Neural progenitor cell (in vitro differentiated cells): ENCODE results near the gene AIF1. TPM values are rescaled to one million over a fixed set of nuclear protein-coding genes. Genes with fewer than 3 reads are reported as not detected.

Experiments used
- DNase-seq: peaks from one replicate; pipeline ENCODE4 v3.0.0-alpha.2; 2016; ENCODE audit warnings: low spot score
- H2AFZ ChIP-seq: fragments of 200-600 bp; sonication (generic); replicated peaks from 2 replicates; pipeline ENCODE4 v1.6.1; 2016; ENCODE audit warnings: antibody characterized with exemption
- H3F3A ChIP-seq: fragments of 200-600 bp; sonication (generic); 2 replicates; pipeline ENCODE4 v1.6.1; 2016; ENCODE audit warnings: antibody characterized with exemption, low read depth
- H3K27ac ChIP-seq: fragments of 200-600 bp; sonication (generic); 2 replicates; pipeline ENCODE4 v1.5.1; 2016; ENCODE audit warnings: mild to moderate bottlenecking
- H3K27me3 ChIP-seq: fragments of 200-600 bp; sonication (generic); 2 replicates; pipeline ENCODE4 v1.6.1; 2016; ENCODE audit warnings: mild to moderate bottlenecking, moderate library complexity
- H3K36me3 ChIP-seq: fragments of 200-600 bp; sonication (generic); 2 replicates; pipeline ENCODE4 v1.5.1; 2016
- H3K4me1 ChIP-seq: fragments of 200-600 bp; sonication (generic); 2 replicates; pipeline ENCODE4 v1.6.1; 2016; ENCODE audit warnings: mixed run types
- H3K4me2 ChIP-seq: fragments of 200-600 bp; sonication (generic); 2 replicates; pipeline ENCODE4 v1.6.1; 2016
- H3K4me3 ChIP-seq: fragments of 200-600 bp; sonication (generic); 2 replicates; pipeline ENCODE4 v1.5.1; 2016
- H3K79me2 ChIP-seq: fragments of 200-600 bp; sonication (generic); 2 replicates; pipeline ENCODE4 v1.6.1; 2016; ENCODE audit warnings: low read depth
- H3K9ac ChIP-seq: fragments of 200-600 bp; sonication (generic); 2 replicates; pipeline ENCODE4 v1.6.1; 2016
- H3K9me3 ChIP-seq: fragments of 200-600 bp; sonication (generic); 2 replicates; pipeline ENCODE4 v1.5.1; 2016; ENCODE audit warnings: low read depth
- H4K20me1 ChIP-seq: fragments of 200-600 bp; sonication (generic); 2 replicates; pipeline ENCODE4 v1.6.1; 2016; ENCODE audit warnings: low read depth
- H3K27ac Mint-ChIP-seq: 3 replicates; pipeline ENCODE4 v1.8.0; 2021; ENCODE audit warnings: mixed read lengths
- H3K27me3 Mint-ChIP-seq: 2 replicates; pipeline ENCODE4 v1.8.0; 2022; ENCODE audit warnings: low read depth, mild to moderate bottlenecking, inconsistent platforms, moderate library complexity, mixed read lengths; ENCODE audit not compliant: insufficient read depth
- H3K36me3 Mint-ChIP-seq: 3 replicates; pipeline ENCODE4 v1.8.0; 2021; ENCODE audit warnings: mixed read lengths
- H3K4me1 Mint-ChIP-seq: 3 replicates; pipeline ENCODE4 v1.8.0; 2021; ENCODE audit warnings: mixed read lengths
- H3K4me3 Mint-ChIP-seq: 3 replicates; pipeline ENCODE4 v1.8.0; 2021; ENCODE audit warnings: mild to moderate bottlenecking, moderate library complexity, mixed read lengths
- H3K9me3 Mint-ChIP-seq: 3 replicates; pipeline ENCODE4 v1.8.0; 2020; ENCODE audit warnings: mixed read lengths
- EZH2 ChIP-seq: fragments of 200-600 bp; sonication (generic); IDR thresholded peaks from 2 replicates; pipeline ENCODE4 v1.6.1; 2017; ENCODE audit warnings: antibody characterized with exemption, mild to moderate bottlenecking, moderate library complexity
- EZH2phosphoT487 ChIP-seq: fragments of 200-600 bp; sonication (generic); IDR thresholded peaks from 2 replicates; pipeline ENCODE4 v1.6.1; 2017; ENCODE audit warnings: antibody characterized with exemption
- total RNA-seq: library from RNA; depleted of rRNA; stranded (reverse); fragments of >200 nt; gene quantifications from 2 replicates; pipeline ENCODE4 v1.2.3, GENCODE V29; 2015; ENCODE audit warnings: low replicate concordance
- TF ChIP-seq, protein P1 (sequence below): fragments of 200-600 bp; sonication (generic); IDR thresholded peaks from 2 replicates; pipeline ENCODE4 v1.5.1; 2017; ENCODE audit warnings: antibody characterized with exemption, mild to moderate bottlenecking

Gene AIF1
- total RNA-seq, 1 donor from 2014 or later, result not detected

DNA sequence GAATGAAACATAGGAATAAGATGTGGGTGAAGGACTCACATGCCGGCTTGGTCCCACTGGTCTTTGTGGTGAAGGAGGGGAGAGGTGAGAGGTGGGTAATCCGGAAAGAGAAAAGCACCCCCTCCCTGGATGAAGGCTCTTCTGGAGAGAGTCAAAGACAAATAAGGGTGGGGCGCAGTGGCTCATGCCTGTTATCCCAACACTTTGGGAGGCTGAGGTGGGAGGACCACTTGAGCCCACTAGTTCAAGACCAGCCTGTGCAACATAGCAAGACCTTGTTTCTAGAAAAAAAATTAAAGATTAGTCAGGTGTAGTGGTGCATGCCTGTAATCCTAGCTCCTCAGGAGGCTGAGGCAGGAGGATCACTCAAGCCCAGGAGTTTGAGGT, 35.9 kb upstream of the AIF1 start:
- TF ChIP-seq EZH2 (no peak), EZH2phosphoT487 (no peak)
- TF ChIP-seq, protein P1, sequence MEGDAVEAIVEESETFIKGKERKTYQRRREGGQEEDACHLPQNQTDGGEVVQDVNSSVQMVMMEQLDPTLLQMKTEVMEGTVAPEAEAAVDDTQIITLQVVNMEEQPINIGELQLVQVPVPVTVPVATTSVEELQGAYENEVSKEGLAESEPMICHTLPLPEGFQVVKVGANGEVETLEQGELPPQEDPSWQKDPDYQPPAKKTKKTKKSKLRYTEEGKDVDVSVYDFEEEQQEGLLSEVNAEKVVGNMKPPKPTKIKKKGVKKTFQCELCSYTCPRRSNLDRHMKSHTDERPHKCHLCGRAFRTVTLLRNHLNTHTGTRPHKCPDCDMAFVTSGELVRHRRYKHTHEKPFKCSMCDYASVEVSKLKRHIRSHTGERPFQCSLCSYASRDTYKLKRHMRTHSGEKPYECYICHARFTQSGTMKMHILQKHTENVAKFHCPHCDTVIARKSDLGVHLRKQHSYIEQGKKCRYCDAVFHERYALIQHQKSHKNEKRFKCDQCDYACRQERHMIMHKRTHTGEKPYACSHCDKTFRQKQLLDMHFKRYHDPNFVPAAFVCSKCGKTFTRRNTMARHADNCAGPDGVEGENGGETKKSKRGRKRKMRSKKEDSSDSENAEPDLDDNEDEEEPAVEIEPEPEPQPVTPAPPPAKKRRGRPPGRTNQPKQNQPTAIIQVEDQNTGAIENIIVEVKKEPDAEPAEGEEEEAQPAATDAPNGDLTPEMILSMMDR, result no peak
- Histone ChIP-seq H3K4me3 (no peak overlapping the region), H4K20me1 (no peaks in the 10 kb centered on the region), H3K4me2 (no peak overlapping the region), H3K9ac (no peak overlapping the region), H2AFZ (no peak overlapping the region), H3K79me2 (no peaks in the 10 kb centered on the region), H3K4me1 (peaks cover 11% of the 10 kb centered on the region), H3K9me3 (no peaks in the 10 kb centered on the region), H3F3A (no peaks in the 10 kb centered on the region), H3K27me3 (peaks cover 9% of the 10 kb centered on the region), H3K27ac (no peak overlapping the region), H3K36me3 (no peaks in the 10 kb centered on the region)
- H3K27ac Mint-ChIP-seq, result no peak overlapping the region
- H3K27me3 Mint-ChIP-seq, result peaks cover 20% of the 10 kb centered on the region
- no peak for DNase-seq
- peak overlapping the region; percentile 42 for H3K4me3 Mint-ChIP-seq
- peaks cover 15% of the 10 kb centered on the region for H3K4me1 Mint-ChIP-seq
- no peaks in the 10 kb centered on the region for H3K36me3 Mint-ChIP-seq
- no peaks in the 10 kb centered on the region for H3K9me3 Mint-ChIP-seq

DNA sequence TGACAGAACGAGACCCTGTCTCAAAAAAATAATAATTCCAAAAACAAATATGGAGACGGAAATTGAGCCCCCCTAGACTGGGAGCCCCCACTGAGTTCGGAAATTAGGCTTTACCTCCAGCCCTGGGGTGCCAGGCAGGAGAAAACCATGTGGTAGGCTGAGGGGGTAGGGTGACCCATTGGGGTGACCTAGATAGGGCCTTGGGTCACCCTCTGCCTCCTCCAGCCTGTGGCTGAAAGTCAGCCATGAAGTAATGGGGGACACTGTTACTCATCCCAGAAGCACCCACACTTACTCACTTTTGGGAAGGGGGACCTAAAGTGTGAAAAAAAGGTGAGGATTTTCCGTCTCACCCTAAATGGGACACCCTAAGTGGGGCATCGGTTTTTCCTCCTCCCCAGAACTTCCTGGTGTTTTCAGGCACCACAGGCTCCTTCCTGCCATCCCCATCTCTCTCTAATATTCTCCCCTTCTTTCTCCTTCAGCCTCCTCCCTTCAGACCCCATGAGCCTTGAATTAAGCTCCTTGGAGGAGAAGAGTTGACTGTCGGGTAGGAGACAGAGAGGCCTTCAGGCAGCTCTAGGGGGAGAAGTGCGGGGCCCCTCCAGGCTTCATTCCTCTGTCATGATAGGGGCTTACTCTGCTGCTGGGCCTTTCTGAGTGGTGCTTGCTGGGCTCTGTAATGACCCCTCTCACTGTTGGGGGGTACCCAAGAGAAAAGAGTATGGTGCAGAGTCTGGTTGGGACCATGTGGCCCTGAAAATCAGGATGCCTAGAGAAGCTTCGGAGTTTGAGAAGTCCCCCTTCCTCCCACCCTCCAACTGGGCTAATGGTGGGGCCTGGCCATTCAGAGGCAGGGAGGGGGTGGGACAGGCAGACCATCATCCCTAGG, 35.2 kb upstream of the AIF1 start:
- peak overlapping the region; percentile 95 for H3K4me3 Mint-ChIP-seq
- H3K4me1 Mint-ChIP-seq, result peaks cover 15% of the 10 kb centered on the region

DNA sequence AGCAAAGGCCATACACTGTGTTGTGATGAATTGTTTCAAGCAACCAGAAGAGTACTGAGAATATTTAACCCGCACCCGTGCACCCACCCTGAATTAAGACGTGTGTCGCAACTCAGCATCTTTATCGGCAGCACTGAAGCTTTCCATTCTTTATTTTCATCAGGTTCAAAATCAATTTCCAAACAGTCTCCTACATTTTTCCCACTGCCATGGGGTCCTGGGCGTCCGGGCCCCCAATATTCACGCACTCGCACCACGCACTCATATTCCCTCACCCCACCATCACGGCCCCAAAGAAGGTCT, 34.6 kb upstream of the AIF1 start:
- H3K4me1 Mint-ChIP-seq, result peaks cover 15% of the 10 kb centered on the region
- no peak for TF ChIP-seq EZH2
- TF ChIP-seq, protein P1, result no peak
- no peak for TF ChIP-seq EZH2phosphoT487
- H3K27ac ChIP-seq, result no peak overlapping the region
- no peak overlapping the region for H3K9ac ChIP-seq
- H3K27me3 Mint-ChIP-seq, result peaks cover 20% of the 10 kb centered on the region
- no peaks in the 10 kb centered on the region for H3K9me3 Mint-ChIP-seq
- H3K79me2 ChIP-seq, result no peaks in the 10 kb centered on the region
- H3K4me1 ChIP-seq, result peaks cover 11% of the 10 kb centered on the region
- no peaks in the 10 kb centered on the region for H4K20me1 ChIP-seq
- peak overlapping the region; percentile 87 for H2AFZ ChIP-seq
- no peaks in the 10 kb centered on the region for H3K9me3 ChIP-seq
- H3K36me3 Mint-ChIP-seq, result no peaks in the 10 kb centered on the region
- peak overlapping the region; percentile 69 for H3K4me3 ChIP-seq
- peak overlapping the region; percentile 94 for H3K4me2 ChIP-seq
- H3F3A ChIP-seq, result no peaks in the 10 kb centered on the region
- H3K27ac Mint-ChIP-seq, result peak overlapping the region; percentile 86
- H3K4me3 Mint-ChIP-seq, result peak overlapping the region; percentile 95
- no peaks in the 10 kb centered on the region for H3K36me3 ChIP-seq
- H3K27me3 ChIP-seq, result peaks cover 9% of the 10 kb centered on the region
- DNase-seq, result no peak

More for the DNA sequence above, 35.2 kb upstream of the AIF1 start:
- Histone ChIP-seq H3K36me3 (no peaks in the 10 kb centered on the region), H3K4me3 (no peak overlapping the region), H2AFZ (no peak overlapping the region), H3K4me1 (peaks cover 11% of the 10 kb centered on the region), H3K9me3 (no peaks in the 10 kb centered on the region), H3K27ac (no peak overlapping the region), H3K27me3 (peaks cover 9% of the 10 kb centered on the region), H3F3A (no peaks in the 10 kb centered on the region), H3K79me2 (no peaks in the 10 kb centered on the region), H3K9ac (no peak overlapping the region), H3K4me2 (peak overlapping the region; percentile 94), H4K20me1 (no peaks in the 10 kb centered on the region)
- DNase-seq, result no peak
- Mint-ChIP-seq H3K36me3 (no peaks in the 10 kb centered on the region), H3K9me3 (no peaks in the 10 kb centered on the region), H3K27me3 (peaks cover 20% of the 10 kb centered on the region), H3K27ac (no peak overlapping the region)
- TF ChIP-seq EZH2phosphoT487 (no peak), EZH2 (no peak)
- TF ChIP-seq, protein P1, result no peak
